ENCODE data around the gene DEFB125.

- TF ChIP-seq EZH2 (IDR thresholded peaks at IDR 0.05; ENCODE audit: insufficient read depth, poor library complexity, severe bottlenecking) = no peak
- TF ChIP-seq EZH2phosphoT487 (IDR thresholded peaks at IDR 0.05; ENCODE audit: insufficient read depth, low read depth) = no peak
Measured at GRCh38 chr20:142290-142689, 54.8 kb downstream of the DEFB125 start, which contains the start of gene DEFB126.
